CD4-positive, alpha-beta memory T cell (primary cell): ENCODE data around the gene LDB2. TPM values are rescaled to one million over a fixed set of nuclear protein-coding genes. Genes with fewer than 3 reads are reported as not detected.

Experiments
- CTCF ChIA-PET: fragments of 350-600 bp; sonication (Branson Sonifier 250); formaldehyde crosslinking; loops from one replicate; lab custom pipeline; 2021; ENCODE audit warnings: inconsistent platforms; ENCODE audit not compliant: partially characterized antibody; lab: Charles Lee
- POLR2A ChIA-PET: fragments of 350-600 bp; sonication (Branson Sonifier 250); formaldehyde crosslinking; loops from one replicate; lab custom pipeline; 2021; ENCODE audit not compliant: partially characterized antibody; lab: Charles Lee
- DNase-seq, 5 donors: peaks; one replicate each; pipeline versions ENCODE4 v3.0.0 to v3.0.0-alpha.2; 2020 to 2022; ENCODE audit warnings: mixed read lengths in 1 of 5
- H3K27ac ChIP-seq: one replicate; pipeline ENCODE4 v1.7.0; 2013; ENCODE audit warnings: low read depth, low read length
- H3K27me3 ChIP-seq: 2 replicates; pipeline ENCODE4 v1.7.0; 2013; ENCODE audit warnings: mild to moderate bottlenecking, low read length, moderate library complexity; ENCODE audit not compliant: insufficient read depth
- H3K36me3 ChIP-seq: 2 replicates; pipeline ENCODE4 v1.7.0; 2013; ENCODE audit warnings: mild to moderate bottlenecking, low read length, moderate library complexity; ENCODE audit not compliant: insufficient read depth
- H3K4me1 ChIP-seq: 2 replicates; pipeline ENCODE4 v1.7.0; 2013; ENCODE audit warnings: mild to moderate bottlenecking, low read length, moderate library complexity; ENCODE audit not compliant: insufficient read depth
- H3K4me3 ChIP-seq, 2 donors: one replicate each; pipeline ENCODE4 v1.7.0; 2013; ENCODE audit warnings: low read length in 2 of 2, mild to moderate bottlenecking in 1 of 2
- H3K9me3 ChIP-seq, 2 donors: one replicate each; pipeline ENCODE4 v1.7.0; 2013; ENCODE audit warnings: low read length in 2 of 2, control low read depth in 1 of 2; ENCODE audit not compliant: control insufficient read depth in 1 of 2
- H3K27ac Mint-ChIP-seq, 7 donors: one replicate each; pipeline ENCODE4 v1.8.0; 2020 to 2021; ENCODE audit warnings: mixed read lengths in 7 of 7, mild to moderate bottlenecking in 6 of 7, inconsistent platforms in 3 of 7, moderate library complexity in 3 of 7
- H3K27me3 Mint-ChIP-seq, 2 donors: one replicate each; pipeline ENCODE4 v1.8.0; 2020 to 2021; ENCODE audit warnings: mixed read lengths in 2 of 2
- H3K36me3 Mint-ChIP-seq, 2 donors: one replicate each; pipeline ENCODE4 v1.8.0; 2020 to 2021; ENCODE audit warnings: mixed read lengths in 2 of 2, inconsistent platforms in 1 of 2, mild to moderate bottlenecking in 1 of 2
- H3K4me1 Mint-ChIP-seq, 4 donors: one replicate each; pipeline ENCODE4 v1.8.0; 2020 to 2021; ENCODE audit warnings: mixed read lengths in 4 of 4, mild to moderate bottlenecking in 1 of 4
- H3K4me3 Mint-ChIP-seq, 8 donors: one replicate each; pipeline ENCODE4 v1.8.0; 2020 to 2021; ENCODE audit warnings: mixed read lengths in 8 of 8, mild to moderate bottlenecking in 7 of 8, moderate library complexity in 6 of 8, inconsistent platforms in 3 of 8
- H3K9me3 Mint-ChIP-seq, 8 donors: one replicate each; pipeline ENCODE4 v1.8.0; 2020 to 2021; ENCODE audit warnings: mixed read lengths in 8 of 8, mild to moderate bottlenecking in 5 of 8, inconsistent platforms in 3 of 8, moderate library complexity in 1 of 8
- intact Hi-C: fragments of 100-400 bp; cut with micrococcal nuclease; formaldehyde crosslinking; loops from one replicate; pipeline ENCODE4 v1.15.1; 2023
- polyA plus RNA-seq, 2 donors: library from polyadenylated mRNA; unstranded; fragments of 300-500 nt; fragmentation: Illumina TruSeq; gene quantifications; one replicate each; pipeline ENCODE4 v1.2.3, GENCODE V29; 2021
- total RNA-seq, 2 experiments: library from RNA; stranded (reverse); gene quantifications; one replicate each; pipeline ENCODE4 v1.2.3, GENCODE V29; 2021

Gene LDB2
- total and polyA plus RNA-seq, 4 experiments from 2014 or later: not detected

- CTCF ChIA-PET: no interaction called here
- no peak for DNase-seq
- H3K27me3 Mint-ChIP-seq: no peaks in the 10 kb centered on the region
Observed at GRCh38 chr4:16779028-16779675, 119.3 kb downstream of the LDB2 start.

GRCh38 chr4:16777726-16778125 is 120.7 kb downstream of the LDB2 start:
- peaks cover 0 to 2% (median 0%) of the 10 kb centered on the region in 8 donors for H3K9me3 Mint-ChIP-seq
- H3K36me3 Mint-ChIP-seq: no peaks in the 10 kb centered on the region
- Histone ChIP-seq H3K27me3 (no peaks in the 10 kb centered on the region), H3K4me1 (no peaks in the 10 kb centered on the region), H3K36me3 (no peaks in the 10 kb centered on the region), H3K9me3 (no peaks in the 10 kb centered on the region), H3K27ac (no peak overlapping the region), H3K4me3 (no peak overlapping the region)
- no peaks in the 10 kb centered on the region for H3K4me1 Mint-ChIP-seq
- no peak overlapping the region for H3K4me3 Mint-ChIP-seq
- peaks cover 0 to 1% of the 10 kb centered on the region in 2 donors for H3K27me3 Mint-ChIP-seq
- ChIA-PET CTCF (no interaction called here), POLR2A (no interaction called here)
- intact Hi-C loops: no loop called here
- no peak overlapping the region for H3K27ac Mint-ChIP-seq
- DNase-seq: no peak

More at GRCh38 chr4:16779028-16779675, 119.3 kb downstream of the LDB2 start:
- Mint-ChIP-seq H3K27ac (no peak overlapping the region), H3K9me3 (peaks cover 0 to 2% (median 0%) of the 10 kb centered on the region in 8 donors), H3K4me1 (no peaks in the 10 kb centered on the region), H3K4me3 (no peak overlapping the region), H3K36me3 (no peaks in the 10 kb centered on the region)
- no peaks in the 10 kb centered on the region for H3K27me3 ChIP-seq
- no peaks in the 10 kb centered on the region for H3K36me3 ChIP-seq
- intact Hi-C loops: no loop called here
- no peak overlapping the region for H3K27ac ChIP-seq
- H3K4me3 ChIP-seq: no peak overlapping the region
- POLR2A ChIA-PET: no interaction called here
- no peaks in the 10 kb centered on the region for H3K4me1 ChIP-seq
- no peaks in the 10 kb centered on the region for H3K9me3 ChIP-seq

GRCh38 chr4:16775411-16776154 is 122.9 kb downstream of the LDB2 start:
- POLR2A ChIA-PET: no interaction called here
- no peak overlapping the region for H3K27ac ChIP-seq
- H3K9me3 ChIP-seq: no peaks in the 10 kb centered on the region
- intact Hi-C loops: no loop called here
- no peaks in the 10 kb centered on the region for H3K27me3 ChIP-seq
- no peak for DNase-seq
- CTCF ChIA-PET: no interaction called here
- no peaks in the 10 kb centered on the region for H3K4me1 ChIP-seq
- H3K4me1 Mint-ChIP-seq: no peaks in the 10 kb centered on the region
- H3K4me3 ChIP-seq: no peak overlapping the region
- no peak overlapping the region for H3K4me3 Mint-ChIP-seq
- H3K27me3 Mint-ChIP-seq: peaks cover 0 to 1% of the 10 kb centered on the region in 2 donors
- no peaks in the 10 kb centered on the region for H3K36me3 ChIP-seq
- no peak overlapping the region for H3K27ac Mint-ChIP-seq
- H3K9me3 Mint-ChIP-seq: peaks cover 0 to 7% (median under 1%) of the 10 kb centered on the region in 8 donors
- H3K36me3 Mint-ChIP-seq: no peaks in the 10 kb centered on the region

GRCh38 chr4:16772366-16772850 is 126.0 kb downstream of the LDB2 start:
- ChIA-PET POLR2A (no interaction called here), CTCF (no interaction called here)
- intact Hi-C loops: no loop called here
- H3K27ac Mint-ChIP-seq: no peak overlapping the region
- no peaks in the 10 kb centered on the region for H3K4me1 Mint-ChIP-seq
- no peaks in the 10 kb centered on the region for H3K36me3 Mint-ChIP-seq
- H3K9me3 ChIP-seq: no peaks in the 10 kb centered on the region
- H3K27me3 Mint-ChIP-seq: peaks cover 0 to 1% of the 10 kb centered on the region in 2 donors
- H3K27me3 ChIP-seq: no peaks in the 10 kb centered on the region
- no peak for DNase-seq
- H3K27ac ChIP-seq: no peak overlapping the region
- no peak overlapping the region for H3K4me3 Mint-ChIP-seq
- no peak overlapping the region for H3K4me3 ChIP-seq
- H3K9me3 Mint-ChIP-seq: peaks cover 0 to 7% (median under 1%) of the 10 kb centered on the region in 8 donors
- H3K4me1 ChIP-seq: no peaks in the 10 kb centered on the region
- H3K36me3 ChIP-seq: no peaks in the 10 kb centered on the region

GRCh38 chr4:16770710-16771285 is 127.6 kb downstream of the LDB2 start:
- Histone ChIP-seq H3K27me3 (no peaks in the 10 kb centered on the region), H3K9me3 (no peaks in the 10 kb centered on the region), H3K36me3 (no peaks in the 10 kb centered on the region), H3K4me1 (no peaks in the 10 kb centered on the region), H3K4me3 (no peak overlapping the region), H3K27ac (no peak overlapping the region)
- H3K9me3 Mint-ChIP-seq: peaks cover 0 to 5% (median under 1%) of the 10 kb centered on the region in 8 donors
- no peak overlapping the region for H3K27ac Mint-ChIP-seq
- no peaks in the 10 kb centered on the region for H3K36me3 Mint-ChIP-seq
- H3K4me1 Mint-ChIP-seq: no peaks in the 10 kb centered on the region
- intact Hi-C loops: no loop called here
- H3K27me3 Mint-ChIP-seq: peaks cover 0 to 1% of the 10 kb centered on the region in 2 donors
- ChIA-PET POLR2A (no interaction called here), CTCF (no interaction called here)
- DNase-seq: no peak
- no peak overlapping the region for H3K4me3 Mint-ChIP-seq

- no peaks in the 10 kb centered on the region for H3K4me1 Mint-ChIP-seq
- DNase-seq: no peak
- Histone ChIP-seq H3K4me1 (no peaks in the 10 kb centered on the region), H3K27me3 (no peaks in the 10 kb centered on the region), H3K27ac (no peak overlapping the region), H3K36me3 (no peaks in the 10 kb centered on the region), H3K4me3 (no peak overlapping the region), H3K9me3 (no peaks in the 10 kb centered on the region)
- H3K36me3 Mint-ChIP-seq: no peaks in the 10 kb centered on the region
- H3K4me3 Mint-ChIP-seq: no peak overlapping the region
- POLR2A ChIA-PET: no interaction called here
- no peaks in the 10 kb centered on the region for H3K27me3 Mint-ChIP-seq
- intact Hi-C loops: no loop called here
- peaks cover 0 to 5% (median 0%) of the 10 kb centered on the region in 8 donors for H3K9me3 Mint-ChIP-seq
- no peak overlapping the region for H3K27ac Mint-ChIP-seq
- CTCF ChIA-PET: no interaction called here
Observed at GRCh38 chr4:16767861-16768260, 130.6 kb downstream of the LDB2 start.

GRCh38 chr4:16767251-16767650 is 131.2 kb downstream of the LDB2 start:
- no peaks in the 10 kb centered on the region for H3K4me1 ChIP-seq
- H3K9me3 Mint-ChIP-seq: peaks cover 0 to 5% (median 0%) of the 10 kb centered on the region in 8 donors
- no peaks in the 10 kb centered on the region for H3K36me3 Mint-ChIP-seq
- DNase-seq: no peak
- no peak overlapping the region for H3K4me3 ChIP-seq
- intact Hi-C loops: no loop called here
- H3K27me3 ChIP-seq: no peaks in the 10 kb centered on the region
- no peaks in the 10 kb centered on the region for H3K9me3 ChIP-seq
- H3K27ac ChIP-seq: no peak overlapping the region
- no peak overlapping the region for H3K4me3 Mint-ChIP-seq
- H3K27ac Mint-ChIP-seq: no peak overlapping the region
- H3K36me3 ChIP-seq: no peaks in the 10 kb centered on the region
- CTCF ChIA-PET: no interaction called here
- no peaks in the 10 kb centered on the region for H3K27me3 Mint-ChIP-seq
- H3K4me1 Mint-ChIP-seq: no peaks in the 10 kb centered on the region
- POLR2A ChIA-PET: no interaction called here
